Esophagus squamous epithelium (tissue), 4 donors: Measurements from ENCODE around the gene AMMECR1.

Experiments used
- CTCF ChIP-seq, 6 experiments: fragments of 450-650 bp in 4 of 6; fragments of 200-600 bp in 2 of 6; sonication (generic) in 2 of 6; IDR thresholded peaks; one replicate each; pipeline ENCODE4 v1.5.1; 2016 to 2019; ENCODE audit warnings: antibody characterized with exemption in 6 of 6, mild to moderate bottlenecking in 4 of 6, moderate library complexity in 4 of 6
- POLR2A ChIP-seq, 4 donors: fragments of 450-650 bp; IDR thresholded peaks; one replicate each; pipeline ENCODE4 v1.6.1; 2017; ENCODE audit warnings: antibody characterized with exemption in 4 of 4, mild to moderate bottlenecking in 4 of 4, moderate library complexity in 3 of 4

- TF ChIP-seq CTCF (IDR thresholded peaks at IDR 0.05) (no peak), POLR2A (IDR thresholded peaks at IDR 0.05) (no peak)
Measured at GRCh38 chrX:110175146-110175545, 142.7 kb downstream of the AMMECR1 start.
